Glomerular endothelial cell (primary cell): Measurements from ENCODE around the gene TROAP. TPM values are rescaled to one million over a fixed set of nuclear protein-coding genes. Genes with fewer than 3 reads are reported as not detected.
"Not testable (repeated sequence)": the region's sequence is repeated elsewhere in the genome, so short reads cannot be mapped to it uniquely, and the experiment has no call there.

Experiments
- DNase-seq: peaks from one replicate; pipeline ENCODE4 v3.0.0-alpha.2; 2011; ENCODE audit warnings: low read depth, low spot score; ENCODE audit errors: extremely low read depth
- total RNA-seq: library from RNA; depleted of rRNA; stranded (reverse); fragments of >200 nt; gene quantifications from 2 replicates; pipeline ENCODE4 v1.2.3, GENCODE V29; 2015

Gene TROAP
- total RNA-seq, 1 donor from 2014 or later = 11.4 TPM

- no peak for DNase-seq
These were observed 43.1 kb downstream of the TROAP start for GRCh38 chr12:49366096-49366651.

- no peak for DNase-seq
These were observed 43.8 kb downstream of the TROAP start for GRCh38 chr12:49366652-49367380.

GRCh38 chr12:49367381-49368239 lies 44.6 kb downstream of the TROAP start, which contains the start of gene SPATS2:
TSS of gene SPATS2 (plus strand) at chr12:49367462. CDS start at chr12:49461013, 93,551 bp downstream.
- DNase-seq = no peak

GRCh38 chr12:49368240-49368600 lies 45.2 kb downstream of the TROAP start:
- DNase-seq = no peak

- DNase-seq = no peak
These were observed 46.5 kb downstream of the TROAP start for GRCh38 chr12:49369411-49370145.

GRCh38 chr12:49370539-49370938 lies 47.5 kb downstream of the TROAP start:
- no peak for DNase-seq

GRCh38 chr12:49375406-49375805 lies 52.4 kb downstream of the TROAP start:
- no peak for DNase-seq

GRCh38 chr12:49377386-49377785 lies 54.3 kb downstream of the TROAP start:
- DNase-seq = no peak

- DNase-seq = not testable (repeated sequence)
These were observed 57.1 kb downstream of the TROAP start for GRCh38 chr12:49380184-49380583.

Other genes starting within 250 kb of the TROAP start
- gene DHH, start 228.5 kb upstream of the TROAP start, total RNA-seq = 0.05 and 0.29 TPM in 2 replicates
- gene LMBR1L, start 212.4 kb upstream of the TROAP start, total RNA-seq = 60.8 and 73.5 TPM in 2 replicates
- 1,215 and 1,250 TPM in 2 replicates for gene TUBA1B, start 191.9 kb upstream of the TROAP start, total RNA-seq
- 1,256 and 1,548 TPM in 2 replicates for gene TUBA1A, start 134.2 kb upstream of the TROAP start, total RNA-seq
- gene TUBA1C, start 58.2 kb upstream of the TROAP start, total RNA-seq = 522 and 561 TPM in 2 replicates
- 1.5 TPM in 1 of 2 replicates, not detected in the other for gene PRPH, start 28.1 kb upstream of the TROAP start, total RNA-seq
- not detected in 2 replicates for gene C1QL4, start 13.9 kb downstream of the TROAP start, total RNA-seq
- gene DNAJC22, start 23.6 kb downstream of the TROAP start, total RNA-seq = 0.48 and 1.2 TPM in 2 replicates
- 40.5 and 45.2 TPM in 2 replicates for gene SPATS2, start 44.2 kb downstream of the TROAP start, total RNA-seq
- not detected in 2 replicates for gene KCNH3, start 215.8 kb downstream of the TROAP start, total RNA-seq
- 59.7 and 67.1 TPM in 2 replicates for gene MCRS1, start 244.9 kb downstream of the TROAP start, total RNA-seq